Dermis microvascular lymphatic vessel endothelial cell (primary cell): ENCODE measurements around the gene FGF8. TPM values are rescaled to one million over a fixed set of nuclear protein-coding genes. Genes with fewer than 3 reads are reported as not detected.
"Not testable (repeated sequence)": the region's sequence is repeated elsewhere in the genome, so short reads cannot be mapped to it uniquely, and the experiment has no call there.

Experiments used
- DNase-seq, 2 donors: peaks; one replicate each; pipeline versions ENCODE4 v3.0.0 to v3.0.0-alpha.2; 2010; ENCODE audit warnings: low read depth in 2 of 2
- total RNA-seq: library from RNA; depleted of rRNA; stranded (reverse); fragments of >200 nt; gene quantifications from 2 replicates; pipeline ENCODE4 v1.2.1, GENCODE V29; 2014

Gene FGF8, protein sequence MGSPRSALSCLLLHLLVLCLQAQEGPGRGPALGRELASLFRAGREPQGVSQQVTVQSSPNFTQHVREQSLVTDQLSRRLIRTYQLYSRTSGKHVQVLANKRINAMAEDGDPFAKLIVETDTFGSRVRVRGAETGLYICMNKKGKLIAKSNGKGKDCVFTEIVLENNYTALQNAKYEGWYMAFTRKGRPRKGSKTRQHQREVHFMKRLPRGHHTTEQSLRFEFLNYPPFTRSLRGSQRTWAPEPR
- total RNA-seq, result not detected in 2 replicates

GRCh38 chr10:101775273-101776160 is at the start of gene FGF8:
FGF8 (minus strand) TSS chr10:101776114; CDS start chr10:101775900, 214 bp downstream.
- no peak for DNase-seq

DNA sequence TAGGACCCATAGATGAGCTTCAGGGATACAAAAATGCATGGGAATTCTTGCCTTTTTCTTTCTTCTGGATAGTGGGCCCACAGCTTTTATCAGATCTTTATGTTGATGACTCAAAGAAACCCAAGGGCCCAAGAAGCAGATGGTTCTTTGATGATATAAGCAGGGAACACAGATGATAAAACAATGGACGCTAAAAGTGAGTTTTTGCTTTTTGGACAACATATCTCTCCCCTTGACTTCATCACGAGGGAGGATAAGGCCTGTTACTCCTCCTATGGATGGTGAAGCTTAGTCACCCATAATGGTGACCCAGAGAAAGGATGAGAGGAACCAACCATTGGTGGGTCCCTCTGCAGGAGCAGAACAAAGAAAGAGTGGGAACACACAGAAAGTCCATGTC is 48.8 kb upstream of the FGF8 start:
- no peak for DNase-seq

DNA sequence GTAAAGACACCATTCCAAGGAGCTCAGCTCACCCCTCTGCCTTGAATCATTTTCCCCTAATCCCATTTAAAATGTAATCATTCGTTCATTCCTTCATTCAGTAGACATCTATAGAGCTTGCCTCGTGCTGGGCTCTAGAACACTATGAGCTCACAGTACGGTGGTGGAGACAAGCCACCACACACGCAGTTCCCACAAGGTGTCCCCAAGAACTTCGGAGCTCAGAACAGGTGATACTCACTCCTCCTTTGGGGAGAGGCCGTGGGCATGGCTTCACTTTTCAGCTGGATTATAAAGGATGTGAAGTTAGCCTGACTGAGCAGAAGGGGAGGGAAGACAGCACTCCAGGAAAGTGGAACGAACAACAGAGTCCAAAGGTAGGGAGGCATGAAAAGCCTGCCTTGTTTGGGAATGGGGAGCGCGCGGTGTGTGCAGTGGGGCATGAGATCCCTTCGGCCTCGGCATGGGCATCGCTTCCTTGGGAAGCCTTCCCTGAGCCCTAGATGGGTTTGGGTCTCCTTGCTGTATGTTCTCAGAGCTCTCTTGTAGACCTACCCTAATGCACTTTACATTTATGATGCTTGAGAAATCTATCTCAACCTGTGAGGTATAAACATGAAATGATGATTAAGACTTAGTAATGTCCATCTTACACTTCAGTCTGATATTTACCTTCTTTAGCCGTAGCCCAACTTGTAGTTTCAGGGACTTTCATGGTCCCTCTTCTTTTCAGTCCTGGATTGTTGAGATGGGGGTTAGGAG is 43.1 kb upstream of the FGF8 start:
- peak in 1 of 2 donors; percentile 20 for DNase-seq

DNA sequence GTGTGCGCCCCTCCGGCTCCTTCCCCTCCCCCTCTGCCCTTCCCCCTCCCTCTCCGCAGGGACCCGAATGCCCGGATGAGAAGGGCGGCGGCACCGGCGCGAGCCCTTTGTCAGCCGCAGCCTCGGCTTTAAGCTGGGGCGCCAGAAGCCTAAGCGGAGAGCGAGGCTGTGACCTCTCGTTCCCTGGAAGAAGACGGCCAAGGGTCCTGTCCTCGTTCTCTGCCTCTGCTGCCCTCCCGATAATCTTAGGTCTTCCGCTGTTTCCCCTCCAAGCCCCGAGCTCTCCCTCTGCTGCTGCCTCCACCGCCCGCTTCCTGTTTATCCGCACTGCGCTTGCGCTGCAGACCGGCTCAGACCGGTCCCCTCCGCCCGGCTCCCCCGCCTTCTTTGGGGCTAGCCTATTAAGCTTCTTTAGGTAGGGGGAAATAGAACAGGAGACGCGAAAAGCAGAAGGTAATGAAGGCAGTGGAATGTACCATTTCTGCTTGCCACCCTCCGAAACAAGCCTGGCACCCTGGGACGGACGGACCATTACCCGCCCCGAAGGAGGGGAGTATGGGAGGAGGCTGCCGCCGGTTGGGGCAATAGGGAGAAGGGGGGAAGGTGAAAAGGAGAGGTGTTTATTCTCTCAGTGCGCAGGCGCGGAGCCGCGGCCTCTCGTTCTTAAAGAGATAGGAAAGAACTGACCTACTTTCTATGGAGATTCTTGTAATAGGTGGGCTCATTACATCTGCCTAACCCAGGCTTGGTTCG is 42.4 kb upstream of the FGF8 start, which contains the start of gene OGA:
OGA (minus strand) TSS at position 326 of the 753 bp plus-strand sequence. CDS start 422 bp downstream, outside the sequence.
- DNase-seq, result peak; percentile 100

DNA sequence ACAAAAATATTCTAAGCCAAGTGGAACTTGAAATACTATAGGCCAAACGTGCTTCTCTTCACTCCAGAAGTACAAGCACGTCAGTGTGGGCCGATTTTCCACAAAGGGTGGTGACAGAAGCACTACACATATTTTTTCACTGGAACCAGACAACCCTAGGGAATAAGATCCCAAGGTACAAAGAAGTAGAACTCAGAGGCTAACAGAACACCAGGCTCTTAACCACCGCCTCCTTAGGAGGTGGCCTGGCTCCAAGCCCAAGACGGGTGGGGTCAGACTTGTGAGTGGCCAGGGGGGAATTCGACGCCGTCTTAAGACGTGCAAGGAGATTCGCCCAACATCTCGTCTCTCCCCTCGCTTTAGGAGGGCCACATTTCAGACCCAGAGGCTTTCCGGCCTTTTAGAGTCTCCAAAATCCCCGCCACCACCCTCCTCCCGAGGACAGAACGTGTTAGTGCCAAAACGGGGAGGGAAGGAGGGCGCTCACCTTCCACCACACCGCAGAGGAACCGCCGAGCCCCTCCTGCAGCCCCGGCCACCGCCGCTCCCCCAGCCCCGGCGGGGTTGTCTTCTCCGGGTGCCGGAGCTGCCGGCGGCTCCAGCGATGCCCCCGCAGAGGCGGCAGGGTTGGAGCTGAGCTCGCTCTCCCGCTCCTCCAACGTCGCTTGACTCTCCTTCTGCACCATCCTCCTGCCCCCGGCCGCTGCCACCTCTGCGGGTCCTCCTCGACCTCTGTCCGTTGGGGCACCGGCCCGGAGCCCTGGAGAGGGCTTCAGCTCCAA is 41.6 kb upstream of the FGF8 start:
- DNase-seq, result peak in 1 of 2 donors; percentile 91

DNA sequence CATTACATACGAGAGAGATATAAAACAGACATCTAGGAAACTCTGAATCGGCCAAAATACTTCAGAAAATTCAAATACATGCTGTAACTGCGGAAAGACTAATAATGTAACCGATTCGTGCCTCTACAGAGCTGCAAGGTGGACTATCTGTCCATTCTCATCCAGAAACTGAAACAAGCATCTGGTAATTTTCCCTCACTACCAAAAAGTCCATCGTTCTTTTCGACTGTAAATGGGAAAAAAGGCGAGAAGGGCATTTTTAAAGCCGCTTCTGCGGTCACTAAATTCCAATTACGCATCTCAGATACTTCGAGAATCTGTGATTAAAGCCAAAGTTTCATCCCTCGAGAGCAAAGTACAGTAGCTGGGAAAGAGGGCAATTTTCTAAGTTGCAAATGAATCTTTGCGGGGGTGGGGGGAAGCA is 41.0 kb upstream of the FGF8 start:
- no peak for DNase-seq

- DNase-seq, result no peak
Observed at GRCh38 chr10:101816376-101816775, 40.5 kb upstream of the FGF8 start.

DNA sequence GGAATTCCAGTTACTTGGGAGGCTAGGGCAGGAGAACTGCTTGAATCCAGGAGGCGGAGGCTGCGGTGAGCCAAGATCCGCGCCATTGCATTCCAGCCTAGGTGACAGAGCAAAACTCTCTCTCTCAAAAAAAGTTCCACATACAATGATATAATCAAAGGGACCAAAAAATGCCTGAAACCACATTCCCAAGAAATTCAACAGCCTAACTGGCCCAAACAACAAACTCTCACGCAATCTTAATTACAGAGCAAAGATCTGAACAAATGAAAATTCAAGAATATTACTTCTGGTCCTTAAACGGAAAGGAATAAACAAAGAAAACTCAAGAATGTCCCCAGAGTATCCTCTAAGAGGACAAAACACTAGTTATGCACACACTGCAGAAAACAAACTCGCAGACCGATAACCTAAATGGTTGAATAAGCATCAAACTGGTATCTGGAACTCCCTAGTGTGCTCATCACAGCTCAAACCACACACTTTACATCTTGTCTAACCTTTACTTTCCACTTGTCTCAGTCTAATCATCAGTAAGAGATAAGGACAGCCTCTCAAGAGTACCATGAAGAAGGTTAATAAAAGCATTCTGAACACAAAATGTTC is 38.7 kb upstream of the FGF8 start:
- no peak for DNase-seq

GRCh38 chr10:101812606-101813005 is 36.7 kb upstream of the FGF8 start:
- no peak for DNase-seq

- no peak for DNase-seq
Observed at GRCh38 chr10:101807158-101807557, 31.2 kb upstream of the FGF8 start.

DNA sequence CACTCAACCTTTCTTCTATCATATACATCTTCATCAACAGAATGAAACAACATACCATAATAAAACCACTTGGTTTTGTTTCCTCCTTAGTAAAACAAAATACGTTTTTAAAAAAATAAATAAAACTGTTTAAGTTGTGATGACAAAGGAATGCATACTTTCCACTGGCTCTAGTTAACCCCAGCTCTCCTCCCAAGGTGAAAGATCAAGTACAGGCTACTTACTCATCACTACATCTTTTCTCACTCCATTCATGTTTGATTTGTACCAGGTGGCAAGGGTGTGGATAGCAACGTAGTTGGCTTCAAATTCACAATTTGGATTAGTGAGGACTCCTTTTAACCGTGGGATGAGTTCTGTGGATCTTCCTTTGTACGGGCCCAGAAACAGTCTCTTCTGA is 27.6 kb upstream of the FGF8 start:
- DNase-seq, result no peak

GRCh38 chr10:101797403-101798059 is 21.6 kb upstream of the FGF8 start:
- no peak for DNase-seq

- DNase-seq, result no peak
Observed at GRCh38 chr10:101793526-101793925, 17.6 kb upstream of the FGF8 start.

DNA sequence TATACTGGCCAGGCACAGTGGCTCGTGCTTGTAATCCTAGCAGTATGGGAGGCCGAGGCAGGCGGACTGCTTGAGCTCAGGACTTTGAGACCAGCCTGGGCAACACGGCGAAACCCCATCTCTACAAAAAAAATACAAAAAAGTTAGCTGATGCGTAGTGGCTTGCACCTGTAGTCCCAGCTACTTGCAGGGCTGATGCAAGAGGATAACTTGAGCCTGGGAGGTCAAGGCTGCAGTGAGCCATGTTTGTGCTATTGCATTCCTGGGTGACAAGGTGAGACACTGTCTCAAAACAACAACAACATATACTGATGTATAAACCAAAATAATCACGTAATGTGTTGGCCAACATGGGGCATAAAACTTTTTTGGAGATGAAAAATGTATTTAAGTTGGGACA is 13.8 kb upstream of the FGF8 start:
- DNase-seq, result no peak

DNA sequence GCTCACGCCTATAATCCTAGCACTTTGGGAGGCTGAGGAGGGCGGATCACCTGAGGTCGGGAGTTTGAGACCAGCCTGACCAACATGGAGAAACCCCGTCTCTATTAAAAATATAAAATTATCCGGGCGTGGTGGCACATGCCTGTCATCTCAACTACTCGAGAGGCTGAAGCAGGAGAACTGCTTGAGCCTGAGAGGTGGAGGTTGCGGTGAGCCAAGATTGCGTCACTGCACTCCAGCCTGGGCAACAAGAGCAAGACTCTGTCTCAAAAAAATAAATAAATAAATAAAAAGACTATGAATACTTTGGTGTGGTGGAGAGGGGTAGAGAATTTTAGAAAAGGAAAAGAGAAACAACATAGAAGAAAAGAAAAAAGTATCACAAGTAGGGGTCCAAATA is 13.3 kb upstream of the FGF8 start:
- DNase-seq, result not testable (repeated sequence)

DNA sequence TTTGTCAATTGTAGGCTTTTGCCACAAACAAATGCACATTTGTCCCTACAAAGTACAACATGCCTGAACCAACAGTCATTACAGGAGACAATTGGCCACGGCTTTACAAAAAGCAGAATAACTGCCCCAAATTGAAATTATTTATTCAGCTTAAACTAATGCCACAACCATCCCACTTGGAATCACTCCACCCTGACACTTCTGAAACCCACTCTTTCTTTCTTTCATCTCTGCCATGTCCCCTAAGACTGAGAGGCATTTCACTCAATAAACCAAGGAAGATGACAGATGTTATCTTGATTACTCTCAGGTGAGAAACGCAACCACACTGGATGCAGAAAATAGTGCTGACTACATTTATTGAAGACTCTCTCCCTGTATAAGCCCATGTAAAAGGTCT is 9.9 kb upstream of the FGF8 start:
- no peak for DNase-seq

DNA sequence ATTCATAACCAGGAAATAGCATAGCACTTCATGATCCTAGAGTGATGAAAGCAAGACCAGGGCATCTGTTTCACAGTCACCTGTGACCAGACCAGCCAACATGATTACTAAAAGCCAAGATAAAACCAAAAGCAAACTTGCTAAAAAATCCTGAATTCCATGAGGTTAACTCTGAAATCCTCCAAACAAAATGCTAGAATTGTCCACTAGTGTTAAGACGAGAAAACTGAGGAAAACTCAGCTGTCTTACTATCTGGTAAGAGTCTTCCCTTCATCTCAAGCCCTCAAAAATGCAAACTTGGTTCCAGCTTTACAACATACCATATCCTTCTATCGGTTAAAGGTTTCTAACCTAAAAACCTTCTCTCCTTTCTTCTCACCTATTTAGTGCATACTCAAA is 8.6 kb upstream of the FGF8 start:
- DNase-seq, result no peak

- peak in 1 of 2 donors; percentile 5 for DNase-seq
Observed at GRCh38 chr10:101783736-101784118, 7.8 kb upstream of the FGF8 start.
